Nephron (organoid): ENCODE data around the gene RNF180.
A peak's percentile ranks its signal among the peaks of the same experiment; 100 is the strongest.
"Not testable (repeated sequence)": the region's sequence is repeated elsewhere in the genome, so short reads cannot be mapped to it uniquely, and the experiment has no call there.

ENCODE experiments used
- H3K27ac Mint-ChIP-seq, 3 experiments: 2 replicates each; pipeline ENCODE4 v1.8.0; 2020; ENCODE audit warnings: mixed read lengths in 3 of 3, mild to moderate bottlenecking in 2 of 3, moderate library complexity in 1 of 3
- H3K27me3 Mint-ChIP-seq: 2 replicates; pipeline ENCODE4 v1.8.0; 2021; ENCODE audit warnings: low read depth, mild to moderate bottlenecking, moderate library complexity, mixed read lengths
- H3K36me3 Mint-ChIP-seq: 2 replicates; pipeline ENCODE4 v1.8.0; 2020; ENCODE audit warnings: low read depth, mixed read lengths
- H3K4me1 Mint-ChIP-seq: 2 replicates; pipeline ENCODE4 v1.8.0; 2020; ENCODE audit warnings: mixed read lengths
- H3K4me3 Mint-ChIP-seq, 3 experiments: 2 replicates each; pipeline ENCODE4 v1.8.0; 2020; ENCODE audit warnings: mild to moderate bottlenecking in 3 of 3, mixed read lengths in 3 of 3, moderate library complexity in 2 of 3
- H3K9me3 Mint-ChIP-seq: 2 replicates; pipeline ENCODE4 v1.8.0; 2020; ENCODE audit warnings: mixed read lengths
- TF ChIP-seq, protein P1 (sequence below), 3 experiments: fragments of 200-600 bp; sonication (generic); IDR thresholded peaks; one replicate each; pipeline ENCODE4 v1.5.0; 2021; ENCODE audit warnings: antibody characterized with exemption in 3 of 3; ENCODE audit not compliant: unreplicated experiment in 3 of 3

The RNF180 gene

DNA sequence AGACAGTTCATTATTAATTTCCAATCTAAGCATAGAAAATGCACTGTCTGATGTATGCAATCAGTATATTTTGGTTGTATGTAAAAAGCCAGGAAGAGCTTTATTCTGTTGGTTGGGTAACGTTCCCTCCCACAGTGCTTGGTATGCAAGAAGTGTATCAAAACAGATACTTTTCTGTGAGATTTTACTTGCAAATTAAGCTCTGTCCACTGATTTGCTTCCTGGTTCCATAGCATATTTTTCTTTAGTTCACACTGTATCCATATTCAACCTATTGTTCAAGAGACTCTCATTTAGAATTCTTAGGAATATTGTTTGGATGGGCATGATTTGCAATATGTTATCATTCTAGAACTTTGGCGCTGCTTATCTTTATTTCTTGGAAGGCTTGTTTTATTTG lies 47.4 kb downstream of the RNF180 start:
- Mint-ChIP-seq H3K9me3 (no peaks in the 10 kb centered on the region), H3K27ac (peak overlapping the region in 1 of 3 experiments; percentile 26), H3K36me3 (no peaks in the 10 kb centered on the region), H3K27me3 (no peaks in the 10 kb centered on the region), H3K4me1 (peaks cover 9% of the 10 kb centered on the region), H3K4me3 (no peak overlapping the region)
- TF ChIP-seq, protein P1, sequence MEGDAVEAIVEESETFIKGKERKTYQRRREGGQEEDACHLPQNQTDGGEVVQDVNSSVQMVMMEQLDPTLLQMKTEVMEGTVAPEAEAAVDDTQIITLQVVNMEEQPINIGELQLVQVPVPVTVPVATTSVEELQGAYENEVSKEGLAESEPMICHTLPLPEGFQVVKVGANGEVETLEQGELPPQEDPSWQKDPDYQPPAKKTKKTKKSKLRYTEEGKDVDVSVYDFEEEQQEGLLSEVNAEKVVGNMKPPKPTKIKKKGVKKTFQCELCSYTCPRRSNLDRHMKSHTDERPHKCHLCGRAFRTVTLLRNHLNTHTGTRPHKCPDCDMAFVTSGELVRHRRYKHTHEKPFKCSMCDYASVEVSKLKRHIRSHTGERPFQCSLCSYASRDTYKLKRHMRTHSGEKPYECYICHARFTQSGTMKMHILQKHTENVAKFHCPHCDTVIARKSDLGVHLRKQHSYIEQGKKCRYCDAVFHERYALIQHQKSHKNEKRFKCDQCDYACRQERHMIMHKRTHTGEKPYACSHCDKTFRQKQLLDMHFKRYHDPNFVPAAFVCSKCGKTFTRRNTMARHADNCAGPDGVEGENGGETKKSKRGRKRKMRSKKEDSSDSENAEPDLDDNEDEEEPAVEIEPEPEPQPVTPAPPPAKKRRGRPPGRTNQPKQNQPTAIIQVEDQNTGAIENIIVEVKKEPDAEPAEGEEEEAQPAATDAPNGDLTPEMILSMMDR (IDR thresholded peaks at IDR 0.05; ENCODE audit: unreplicated experiment in 3 of 3), result no peak

DNA sequence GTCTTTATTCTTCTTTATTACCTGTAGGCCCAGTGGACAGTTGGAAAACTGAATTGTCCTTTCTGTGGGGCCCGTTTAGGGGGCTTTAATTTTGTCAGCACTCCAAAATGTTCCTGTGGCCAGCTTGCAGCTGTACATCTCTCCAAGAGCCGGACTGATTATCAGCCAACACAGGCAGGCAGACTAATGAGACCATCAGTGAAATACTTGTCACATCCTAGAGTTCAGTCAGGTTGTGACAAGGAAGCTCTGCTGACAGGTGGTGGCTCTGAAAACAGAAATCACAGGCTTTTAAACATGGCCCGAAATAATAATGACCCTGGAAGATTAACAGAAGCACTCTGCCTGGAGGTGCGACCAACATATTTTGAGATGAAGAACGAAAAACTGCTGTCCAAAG lies 47.9 kb downstream of the RNF180 start:
- Mint-ChIP-seq H3K27ac (peak overlapping the region in 1 of 3 experiments; percentile 26), H3K9me3 (no peaks in the 10 kb centered on the region)

DNA sequence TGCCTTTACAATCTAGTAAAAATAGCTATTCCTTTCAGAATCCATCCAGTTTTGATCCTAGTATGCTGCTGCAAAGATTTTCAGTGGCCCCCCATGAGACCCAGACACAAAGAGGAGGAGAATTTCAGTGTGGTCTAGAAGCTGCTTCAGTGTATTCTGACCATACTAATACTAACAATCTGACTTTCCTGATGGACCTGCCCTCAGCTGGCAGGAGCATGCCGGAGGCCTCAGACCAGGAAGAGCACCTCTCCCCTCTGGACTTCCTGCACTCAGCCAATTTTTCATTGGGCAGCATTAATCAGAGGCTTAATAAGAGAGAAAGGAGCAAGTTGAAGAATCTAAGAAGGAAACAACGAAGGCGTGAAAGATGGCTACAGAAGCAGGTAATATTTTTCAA lies 48.5 kb downstream of the RNF180 start:
- Mint-ChIP-seq H3K4me3 (no peak overlapping the region), H3K36me3 (peaks cover 2% of the 10 kb centered on the region)
- TF ChIP-seq, protein P1 (IDR thresholded peaks at IDR 0.05; ENCODE audit: unreplicated experiment in 3 of 3), result no peak

More for the DNA sequence above, 47.9 kb downstream of the RNF180 start:
- Mint-ChIP-seq H3K27me3 (no peaks in the 10 kb centered on the region), H3K36me3 (no peaks in the 10 kb centered on the region), H3K4me3 (no peak overlapping the region), H3K4me1 (peaks cover 9% of the 10 kb centered on the region)
- TF ChIP-seq, protein P1 (IDR thresholded peaks at IDR 0.05; ENCODE audit: unreplicated experiment in 3 of 3), result no peak

DNA sequence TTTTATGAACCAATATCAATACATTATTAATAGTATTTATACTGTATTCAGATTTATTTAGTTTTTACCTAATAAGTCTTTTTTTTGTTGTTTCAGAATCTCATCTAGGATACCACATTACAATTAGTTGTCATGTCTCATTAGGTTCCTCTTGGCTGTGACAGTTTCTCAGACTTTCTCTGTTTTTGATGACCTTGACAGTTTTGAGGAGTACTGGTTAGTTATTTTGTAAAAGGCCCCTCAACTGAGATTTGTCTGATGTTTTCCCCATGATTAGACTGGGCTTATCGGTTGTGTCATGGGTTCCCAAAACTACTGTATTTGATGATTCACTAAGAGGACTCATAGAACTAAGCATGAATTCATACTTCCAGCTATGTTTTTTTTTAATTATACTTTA lies 56.3 kb downstream of the RNF180 start:
- no peaks in the 10 kb centered on the region for H3K27me3 Mint-ChIP-seq
- H3K9me3 Mint-ChIP-seq, result peaks cover 14% of the 10 kb centered on the region
- peaks cover 18% of the 10 kb centered on the region for H3K36me3 Mint-ChIP-seq
- H3K4me3 Mint-ChIP-seq, result no peak overlapping the region
- TF ChIP-seq, protein P1 (IDR thresholded peaks at IDR 0.05; ENCODE audit: unreplicated experiment in 3 of 3), result no peak
- H3K27ac Mint-ChIP-seq, result no peak overlapping the region
- no peaks in the 10 kb centered on the region for H3K4me1 Mint-ChIP-seq

More for the DNA sequence above, 48.5 kb downstream of the RNF180 start:
- Mint-ChIP-seq H3K4me1 (peaks cover 9% of the 10 kb centered on the region), H3K27me3 (no peaks in the 10 kb centered on the region), H3K27ac (no peak overlapping the region), H3K9me3 (no peaks in the 10 kb centered on the region)

DNA sequence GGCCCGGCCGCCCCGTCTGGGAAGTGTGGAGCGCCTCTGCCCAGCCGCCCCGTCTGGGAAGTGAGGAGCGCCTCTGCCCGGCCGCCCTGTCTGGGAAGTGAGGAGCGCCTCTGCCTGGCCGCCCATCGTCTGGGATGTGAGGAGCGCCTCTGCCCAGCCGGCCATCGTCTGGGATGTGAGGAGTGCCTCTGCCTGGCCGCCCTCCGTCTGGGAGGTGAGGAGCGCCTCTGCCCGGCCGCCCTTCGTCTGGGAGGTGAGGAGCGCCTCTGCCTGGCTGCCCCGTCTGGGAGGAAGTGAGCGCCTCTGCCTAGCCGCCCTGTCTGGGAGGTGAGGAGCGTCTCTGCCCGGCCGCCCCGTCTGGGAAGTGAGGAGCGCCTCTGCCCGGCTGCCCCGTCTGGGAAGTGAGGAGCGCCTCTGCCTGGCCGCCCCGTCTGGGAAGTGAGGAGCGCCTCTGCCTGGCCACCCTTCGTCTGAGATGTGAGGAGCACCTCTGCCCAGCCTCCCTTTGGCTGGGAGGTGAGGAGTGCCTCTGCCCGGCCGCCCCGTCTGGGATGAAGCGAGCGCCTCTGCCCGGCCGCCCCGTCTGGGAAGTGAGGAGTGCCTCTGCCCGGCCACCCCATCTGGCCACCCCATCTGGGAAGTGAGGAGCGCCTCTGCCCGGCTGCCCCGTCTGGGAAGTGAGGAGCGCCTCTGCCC lies 59.8 kb downstream of the RNF180 start:
- not testable (repeated sequence) for H3K4me1 Mint-ChIP-seq, H3K4me3 Mint-ChIP-seq, H3K27me3 Mint-ChIP-seq, H3K27ac Mint-ChIP-seq
- Mint-ChIP-seq H3K9me3 (peaks cover 17% of the 10 kb centered on the region), H3K36me3 (peaks cover 19% of the 10 kb centered on the region)

DNA sequence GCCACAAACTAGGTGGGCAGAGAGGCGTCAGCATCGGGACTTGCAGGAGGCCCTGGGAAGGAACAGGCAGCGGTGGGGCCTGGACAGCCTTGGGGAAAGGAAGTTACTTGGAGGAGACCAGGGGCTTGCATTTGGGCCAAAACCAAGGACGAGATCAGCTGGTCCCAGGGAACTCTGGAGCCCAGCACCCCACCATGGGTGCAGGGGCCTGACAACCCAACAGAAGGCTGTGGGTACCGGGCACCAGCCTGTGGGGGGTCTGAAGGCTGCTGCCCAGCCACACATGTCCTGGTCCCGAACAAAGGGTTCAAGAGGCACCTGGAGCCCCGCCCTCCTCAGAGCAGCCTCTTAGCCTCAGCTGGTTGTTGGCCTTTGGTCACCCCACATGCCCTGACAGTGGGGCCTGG lies 61.5 kb downstream of the RNF180 start:
- H3K27ac Mint-ChIP-seq, H3K4me3 Mint-ChIP-seq, H3K4me1 Mint-ChIP-seq, H3K27me3 Mint-ChIP-seq: not testable (repeated sequence)
- Mint-ChIP-seq H3K9me3 (peaks cover 17% of the 10 kb centered on the region), H3K36me3 (peaks cover 19% of the 10 kb centered on the region)

DNA sequence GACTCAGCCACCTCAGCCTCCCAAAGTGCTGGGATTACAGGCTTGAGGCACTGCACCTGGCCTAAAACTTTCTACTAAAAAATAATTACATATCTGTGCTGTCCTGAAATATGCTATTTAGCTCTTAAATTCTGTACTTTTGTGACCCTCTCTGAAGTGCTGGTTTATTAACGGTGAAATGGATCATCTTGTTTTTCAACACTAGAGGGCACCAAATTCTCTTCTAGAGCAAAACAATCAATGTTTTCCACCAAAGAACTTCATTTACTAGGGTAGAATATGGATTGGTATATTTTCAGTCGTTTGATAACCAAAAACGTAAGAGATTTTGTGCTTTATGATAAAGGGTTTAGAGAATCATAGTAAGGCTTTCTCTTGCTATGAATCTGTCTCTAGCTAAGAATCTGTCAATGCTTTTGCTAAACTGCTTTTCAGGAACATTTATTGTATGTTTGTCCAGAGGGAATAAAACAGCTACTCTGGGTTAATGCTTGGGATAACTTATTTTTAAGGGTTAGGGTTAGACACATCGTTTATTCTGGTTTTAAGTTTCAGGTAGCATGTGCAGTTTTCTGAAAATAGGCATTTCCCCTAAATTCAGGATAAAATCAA lies 63.6 kb downstream of the RNF180 start:
- TF ChIP-seq, protein P1 (IDR thresholded peaks at IDR 0.05; ENCODE audit: unreplicated experiment in 3 of 3), result peak; percentile 65 to 76 (median 66)
- H3K27ac Mint-ChIP-seq, result no peak overlapping the region
- no peak overlapping the region for H3K4me3 Mint-ChIP-seq
- no peaks in the 10 kb centered on the region for H3K4me1 Mint-ChIP-seq
- no peaks in the 10 kb centered on the region for H3K27me3 Mint-ChIP-seq
- H3K36me3 Mint-ChIP-seq, result peaks cover 11% of the 10 kb centered on the region
- peaks cover 9% of the 10 kb centered on the region for H3K9me3 Mint-ChIP-seq
